Fibroblast of the aortic adventitia (primary cell): ENCODE measurements around the gene FBLN1. TPM values are rescaled to one million over a fixed set of nuclear protein-coding genes. Genes with fewer than 3 reads are reported as not detected.

ENCODE experiments used
- DNase-seq: peaks from one replicate; pipeline ENCODE4 v3.0.0-alpha.2; 2010; ENCODE audit warnings: low read depth
- H3K4me3 ChIP-seq: 2 replicates; pipeline ENCODE4 v1.5.1; 2011; ENCODE audit warnings: low read depth, mild to moderate bottlenecking, control low read depth, low read length, moderate library complexity
- CTCF ChIP-seq: IDR thresholded peaks from 2 replicates; pipeline ENCODE4 v1.5.1; 2011; ENCODE audit warnings: mild to moderate bottlenecking, low read length, control low read depth, inconsistent platforms; ENCODE audit not compliant: insufficient read depth
- total RNA-seq: library from RNA; depleted of rRNA; stranded (reverse); fragments of >200 nt; gene quantifications from 2 replicates; pipeline ENCODE4 v1.2.3, GENCODE V29; 2012; ENCODE audit warnings: low replicate concordance

Gene FBLN1
- total RNA-seq, 1 donor = 561 TPM

GRCh38 chr22:45518136-45518535 is 15.5 kb downstream of the FBLN1 start:
- TF ChIP-seq CTCF = no peak
- H3K4me3 ChIP-seq = no peak overlapping the region
- no peak for DNase-seq

GRCh38 chr22:45518580-45518991 is 15.9 kb downstream of the FBLN1 start:
- H3K4me3 ChIP-seq = no peak overlapping the region
- TF ChIP-seq CTCF = no peak
- no peak for DNase-seq

GRCh38 chr22:45521178-45521577 is 18.5 kb downstream of the FBLN1 start:
- no peak for TF ChIP-seq CTCF
- no peak overlapping the region for H3K4me3 ChIP-seq
- DNase-seq = no peak

- no peak for DNase-seq
- TF ChIP-seq CTCF = no peak
- no peak overlapping the region for H3K4me3 ChIP-seq
Observed at GRCh38 chr22:45522462-45522861, 19.8 kb downstream of the FBLN1 start.

- TF ChIP-seq CTCF = no peak
- DNase-seq = no peak
Observed at GRCh38 chr22:45524157-45524556, 21.5 kb downstream of the FBLN1 start.

GRCh38 chr22:45524966-45525365 is 22.3 kb downstream of the FBLN1 start:
- no peak for DNase-seq
- no peak for TF ChIP-seq CTCF
- no peak overlapping the region for H3K4me3 ChIP-seq

More at GRCh38 chr22:45524157-45524556, 21.5 kb downstream of the FBLN1 start:
- no peak overlapping the region for H3K4me3 ChIP-seq

- TF ChIP-seq CTCF = no peak
- DNase-seq = no peak
- H3K4me3 ChIP-seq = no peak overlapping the region
Observed at GRCh38 chr22:45525480-45525879, 22.8 kb downstream of the FBLN1 start.
